BLaER1 treated with 17β-estradiol and CSF1 and Interleukin-3, amounts not matched to agents 10 nM and 100 nM (cell line): ENCODE data around the gene TSC22D4.

Experiments
- H3K27ac ChIP-seq, 11 experiments: shearing (Covaris generic); formaldehyde crosslinking; 2 replicates each; pipeline ENCODE4 v1.8.1; 2022
- H3K27me3 ChIP-seq, 11 experiments: shearing (Covaris generic); formaldehyde crosslinking; 2 replicates each; pipeline ENCODE4 v1.8.1; 2022
- H3K36me3 ChIP-seq, 11 experiments: shearing (Covaris generic); formaldehyde crosslinking; 2 replicates each; pipeline ENCODE4 v1.8.1; 2022
- H3K4me1 ChIP-seq, 10 experiments: shearing (Covaris generic); formaldehyde crosslinking; 2 replicates each; pipeline ENCODE4 v1.8.1; 2022
- H3K4me2 ChIP-seq, 11 experiments: shearing (Covaris generic); formaldehyde crosslinking; 2 replicates each; pipeline ENCODE4 v1.8.1; 2022
- H3K4me3 ChIP-seq, 10 experiments: shearing (Covaris generic); formaldehyde crosslinking; 2 replicates each; pipeline ENCODE4 v1.8.1; 2022
- H3K9ac ChIP-seq, 11 experiments: shearing (Covaris generic); formaldehyde crosslinking; 2 replicates each; pipeline ENCODE4 v1.8.1; 2022
- H3K9me3 ChIP-seq, 11 experiments: shearing (Covaris generic); formaldehyde crosslinking; replicated peaks in 1 of 11; 2 replicates each; pipeline ENCODE4 v1.8.1; 2022
- H4K20me1 ChIP-seq, 11 experiments: shearing (Covaris generic); formaldehyde crosslinking; 2 replicates each; pipeline ENCODE4 v1.8.1; 2022
- Cebpa-rat ChIP-seq, 11 experiments: shearing (Covaris generic); IDR thresholded peaks; 2 replicates each; pipeline ENCODE4 v1.8.1; 2022

TSC22D4 gene

DNA sequence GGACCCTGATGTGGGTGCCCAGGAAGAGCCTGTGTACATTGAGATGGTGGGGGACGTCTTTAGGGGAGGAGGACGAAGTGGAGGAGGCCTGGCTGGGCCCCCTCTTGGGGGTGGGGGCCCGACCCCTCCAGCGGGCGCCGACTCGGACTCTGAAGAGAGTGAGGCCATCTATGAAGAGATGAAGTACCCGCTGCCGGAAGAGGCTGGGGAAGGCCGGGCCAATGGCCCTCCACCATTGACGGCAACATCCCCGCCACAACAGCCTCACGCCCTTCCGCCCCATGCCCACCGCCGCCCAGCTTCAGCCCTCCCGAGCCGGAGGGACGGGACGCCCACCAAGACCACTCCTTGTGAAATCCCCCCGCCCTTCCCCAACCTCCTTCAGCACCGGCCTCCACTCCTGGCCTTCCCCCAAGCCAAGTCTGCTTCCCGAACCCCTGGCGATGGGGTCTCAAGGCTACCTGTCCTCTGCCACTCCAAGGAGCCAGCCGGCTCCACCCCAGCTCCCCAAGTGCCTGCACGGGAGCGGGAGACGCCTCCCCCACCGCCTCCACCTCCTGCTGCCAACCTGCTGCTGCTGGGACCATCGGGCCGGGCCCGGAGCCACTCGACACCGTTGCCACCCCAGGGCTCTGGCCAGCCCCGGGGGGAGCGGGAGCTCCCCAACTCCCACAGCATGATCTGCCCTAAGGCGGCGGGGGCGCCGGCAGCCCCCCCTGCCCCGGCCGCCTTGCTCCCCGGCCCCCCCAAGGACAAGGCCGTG is 9.5 kb upstream of the TSC22D4 start:
- peaks cover 0 to 19% (median 9%) of the 10 kb centered on the region in 11 experiments; a peak in 13 of 22 replicates for H3K27me3 ChIP-seq
- peaks cover 0 to 7% (median 0%) of the 10 kb centered on the region in 11 experiments; a peak in 1 of 22 replicates for H4K20me1 ChIP-seq
- H3K4me1 ChIP-seq = peaks cover 16 to 61% (median 48%) of the 10 kb centered on the region in 10 experiments; a peak in 19 of 20 replicates
- no peaks in the 10 kb centered on the region for H3K36me3 ChIP-seq
- 0 out of 22 replicates have a peak overlapping the region, but pooled peaks of 1 of the 11 experiments have one; percentile 18 for H3K4me2 ChIP-seq
- no peak overlapping the region for H3K4me3 ChIP-seq
- TF ChIP-seq Cebpa-rat (IDR thresholded peaks at IDR 0.05) = no peak
- no peak overlapping the region for H3K9ac ChIP-seq
- H3K27ac ChIP-seq = peak overlapping the region in 1 of 11 experiments; percentile 38; a peak in 1 of 22 replicates
- no peaks in the 10 kb centered on the region for H3K9me3 ChIP-seq

DNA sequence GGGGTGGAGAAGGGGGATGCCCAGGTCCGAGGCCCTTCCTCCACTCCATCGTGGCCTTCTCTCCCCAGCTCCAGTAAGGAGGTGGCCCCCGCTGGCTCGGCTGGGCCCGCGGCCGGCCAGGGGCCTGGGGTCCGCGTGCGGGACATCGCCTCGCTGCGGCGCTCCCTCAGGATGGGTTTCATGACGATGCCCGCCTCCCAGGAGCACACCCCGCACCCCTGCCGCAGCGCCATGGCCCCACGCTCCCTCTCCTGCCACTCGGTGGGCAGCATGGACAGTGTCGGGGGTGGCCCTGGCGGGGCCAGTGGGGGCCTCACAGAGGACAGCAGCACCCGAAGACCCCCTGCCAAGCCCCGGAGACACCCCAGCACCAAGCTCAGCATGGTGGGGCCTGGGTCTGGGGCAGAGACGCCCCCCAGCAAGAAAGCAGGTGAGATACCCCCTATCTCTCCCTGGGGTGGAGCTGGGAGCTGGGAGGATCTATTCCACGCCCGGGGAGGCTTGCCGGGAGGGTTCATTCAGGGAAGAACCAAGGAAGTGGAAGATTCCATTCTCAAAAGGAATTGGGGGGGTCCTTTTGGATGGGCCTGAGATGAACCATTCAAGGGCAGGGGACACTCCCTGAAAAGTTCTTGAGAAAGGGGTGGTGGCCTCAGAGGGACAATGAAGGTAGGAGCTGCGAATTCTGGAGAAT is 7.9 kb upstream of the TSC22D4 start:
- Histone ChIP-seq H3K4me1 (peaks cover 25 to 66% (median 51%) of the 10 kb centered on the region in 10 experiments), H4K20me1 (peaks cover 0 to 7% (median 0%) of the 10 kb centered on the region in 11 experiments; a peak in 1 of 22 replicates), H3K9ac (peak overlapping the region in 3 of 11 experiments; percentile 9 to 16 (median 16); a peak in 1 of 22 replicates), H3K27me3 (peaks cover 0 to 3% (median 0%) of the 10 kb centered on the region in 11 experiments; a peak in 2 of 22 replicates), H3K4me2 (peak overlapping the region; percentile 29 to 72 (median 48); a peak in 21 of 22 replicates), H3K4me3 (no peak overlapping the region), H3K36me3 (no peaks in the 10 kb centered on the region), H3K27ac (peak overlapping the region in 1 of 11 experiments; percentile 13; a peak in 1 of 22 replicates), H3K9me3 (no peaks in the 10 kb centered on the region)
- no peak for TF ChIP-seq Cebpa-rat (IDR thresholded peaks at IDR 0.05)

DNA sequence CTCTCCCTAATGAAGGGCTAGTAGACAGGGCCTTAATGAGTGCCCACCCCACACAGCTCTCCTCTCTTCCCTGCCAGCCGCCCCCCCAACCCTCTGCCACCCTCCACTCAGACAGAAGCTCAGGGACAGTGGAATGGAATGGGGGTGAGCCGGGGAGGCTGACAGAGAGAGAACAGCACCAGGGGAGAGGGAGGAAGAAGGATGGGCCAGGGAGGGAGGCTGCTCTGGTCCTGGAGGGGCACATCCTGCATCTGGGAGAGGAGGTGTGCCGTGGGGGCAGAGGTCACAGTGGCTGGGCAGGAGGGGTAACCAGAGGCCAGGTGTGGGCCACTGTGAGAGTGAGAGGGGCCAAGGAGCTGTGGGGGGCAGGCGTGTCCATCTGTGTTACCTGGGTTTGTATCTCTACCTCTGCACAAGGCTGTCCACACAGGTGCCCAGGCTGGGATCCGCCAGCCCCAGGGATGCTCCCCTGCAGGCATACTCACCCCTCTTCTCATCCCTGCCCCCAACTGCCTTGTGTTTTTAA is 7.2 kb upstream of the TSC22D4 start:
- no peaks in the 10 kb centered on the region; a peak in 1 of 22 replicates for H3K27me3 ChIP-seq
- H3K4me1 ChIP-seq = peaks cover 25 to 72% (median 56%) of the 10 kb centered on the region in 10 experiments
- H3K9ac ChIP-seq = 0 out of 22 replicates have a peak overlapping the region, but pooled peaks of 2 of the 11 experiments have one; percentile 9 to 13
- TF ChIP-seq Cebpa-rat (IDR thresholded peaks at IDR 0.05) = no peak
- H3K9me3 ChIP-seq = no peaks in the 10 kb centered on the region
- no peaks in the 10 kb centered on the region for H3K36me3 ChIP-seq
- H3K4me2 ChIP-seq = peak overlapping the region in 7 of 11 experiments; percentile 1 to 72 (median 53); a peak in 10 of 22 replicates
- H4K20me1 ChIP-seq = peaks cover 0 to 7% (median 0%) of the 10 kb centered on the region in 11 experiments; a peak in 1 of 22 replicates
- H3K27ac ChIP-seq = no peak overlapping the region
- H3K4me3 ChIP-seq = no peak overlapping the region

DNA sequence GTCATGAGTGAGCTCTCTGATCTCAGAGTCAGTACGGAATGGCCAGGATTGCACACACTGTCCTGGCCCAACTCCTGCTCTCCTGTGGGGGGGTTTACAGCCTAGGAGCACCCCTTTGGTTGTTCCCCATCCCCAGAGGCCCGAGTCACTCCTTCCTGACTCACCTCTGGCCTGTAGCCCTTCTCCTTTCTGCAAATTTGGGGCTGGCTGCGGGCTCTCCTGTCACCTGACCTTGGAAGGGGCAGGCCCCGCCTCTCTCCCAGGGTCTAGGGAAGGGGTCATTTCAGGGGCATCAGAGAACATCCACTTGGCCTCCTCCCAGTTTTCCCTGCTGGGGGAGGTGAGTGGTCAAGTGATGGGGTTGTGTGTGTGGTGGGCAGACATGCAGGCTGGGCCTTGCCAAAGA is 6.5 kb upstream of the TSC22D4 start:
- H3K27me3 ChIP-seq = no peaks in the 10 kb centered on the region
- H3K4me1 ChIP-seq = peaks cover 31 to 78% (median 62%) of the 10 kb centered on the region in 10 experiments
- peak overlapping the region in 6 of 11 experiments; percentile 0 to 34 (median 19); a peak in 8 of 22 replicates for H3K4me2 ChIP-seq
- H4K20me1 ChIP-seq = peaks cover 0 to 7% (median 0%) of the 10 kb centered on the region in 11 experiments; a peak in 1 of 22 replicates
- H3K9me3 ChIP-seq = no peaks in the 10 kb centered on the region
- no peak overlapping the region for H3K27ac ChIP-seq
- no peaks in the 10 kb centered on the region for H3K36me3 ChIP-seq
- H3K9ac ChIP-seq = no peak overlapping the region
- TF ChIP-seq Cebpa-rat (IDR thresholded peaks at IDR 0.05) = no peak
- no peak overlapping the region for H3K4me3 ChIP-seq

DNA sequence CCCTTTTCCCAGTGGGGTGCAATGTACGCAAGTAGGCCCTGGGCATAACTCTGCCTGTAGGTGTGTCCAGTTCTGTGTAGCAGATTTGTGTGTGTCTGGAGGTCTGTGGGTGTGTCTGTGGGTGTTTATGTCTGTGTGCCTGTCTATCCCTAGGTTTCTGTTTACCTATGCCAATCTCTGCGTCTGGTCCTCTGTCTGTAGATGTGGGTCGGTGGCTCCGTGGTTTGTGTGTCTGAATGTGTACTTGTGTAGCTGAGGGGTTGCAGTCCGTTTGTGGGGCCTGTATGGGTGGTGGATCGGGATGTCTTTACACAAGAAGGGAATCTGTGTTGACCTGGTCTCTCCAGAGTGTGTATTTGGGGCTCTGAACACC is 5.6 kb upstream of the TSC22D4 start:
- peak overlapping the region in 5 of 11 experiments; percentile 68 to 98 (median 94); a peak in 6 of 22 replicates for H3K4me2 ChIP-seq
- peaks cover 39 to 78% (median 64%) of the 10 kb centered on the region in 10 experiments for H3K4me1 ChIP-seq
- H3K9me3 ChIP-seq = no peaks in the 10 kb centered on the region
- no peaks in the 10 kb centered on the region for H3K36me3 ChIP-seq
- TF ChIP-seq Cebpa-rat (IDR thresholded peaks at IDR 0.05) = no peak
- no peak overlapping the region for H3K27ac ChIP-seq
- H3K4me3 ChIP-seq = no peak overlapping the region
- H3K9ac ChIP-seq = no peak overlapping the region; a peak in 1 of 22 replicates
- 0 out of 22 replicates have a peak, but pooled peaks cover 0 to 7% (median 0%) of the 10 kb centered on the region in 11 experiments for H4K20me1 ChIP-seq
- H3K27me3 ChIP-seq = no peaks in the 10 kb centered on the region

DNA sequence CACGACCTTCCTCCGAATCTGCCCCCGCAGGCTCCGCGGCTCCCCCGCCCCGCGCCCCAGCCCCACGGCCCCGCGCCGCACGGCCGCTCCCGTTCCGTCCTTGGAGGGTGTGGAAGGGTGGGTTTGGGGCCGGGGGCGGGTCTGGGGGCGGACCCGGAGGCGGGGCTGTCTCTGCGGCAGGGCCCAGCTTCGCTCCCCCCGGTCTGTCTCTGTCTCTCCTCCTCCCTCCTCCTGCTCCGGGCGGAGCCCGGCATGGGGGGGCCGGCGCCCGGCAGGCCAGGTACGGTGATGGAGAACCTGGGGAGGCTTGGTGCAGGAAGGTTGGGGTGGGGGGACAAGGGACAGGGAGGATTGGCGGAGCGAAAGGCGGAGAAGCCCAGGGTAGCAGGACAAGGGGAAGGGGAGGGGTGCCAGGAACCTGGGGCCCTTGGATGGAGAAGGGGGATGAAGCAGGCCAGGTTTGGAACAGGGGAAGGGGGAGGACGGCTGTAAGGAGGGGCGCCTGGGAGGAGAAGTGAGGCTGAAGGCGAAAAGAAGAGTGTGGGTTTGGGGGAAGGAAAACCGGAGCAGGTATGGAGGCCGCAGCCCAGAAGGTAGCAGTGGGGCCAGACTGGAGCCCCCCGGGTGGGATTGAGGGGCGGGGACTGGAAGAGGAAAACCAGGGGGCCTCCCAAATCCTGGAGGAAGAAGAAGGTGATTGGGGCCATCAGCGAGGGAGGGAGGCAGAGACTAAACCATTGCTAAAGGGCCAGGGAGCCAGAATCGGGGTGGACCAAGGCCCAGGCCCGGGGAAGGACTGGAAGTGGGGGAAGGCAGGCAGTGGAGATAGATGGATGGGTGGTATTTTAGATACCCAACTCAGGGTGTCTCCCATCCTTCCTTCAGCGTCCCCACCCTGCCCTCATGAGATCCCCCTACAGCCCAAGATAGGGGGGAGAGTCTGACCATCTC is 5.0 kb upstream of the TSC22D4 start, which contains the start of gene NYAP1:
NYAP1 (plus strand) TSS at position 206 of the 951 bp plus-strand sequence. CDS start 1,385 bp downstream, outside the sequence.
- Histone ChIP-seq H3K4me2 (peak within 1 kb of the TSS; percentile 87 to 100 (median 95)), H3K36me3 (no peaks in the 10 kb centered on the region), H3K4me1 (peaks cover 38 to 75% (median 61%) of the 10 kb centered on the region in 10 experiments), H3K27me3 (no peaks in the 10 kb centered on the region), H3K27ac (peak within 1 kb of the TSS in 3 of 11 experiments; percentile 41 to 57 (median 48); a peak in 4 of 22 replicates), H3K9ac (peak within 1 kb of the TSS; percentile 62 to 78 (median 75); a peak in 21 of 22 replicates), H4K20me1 (0 out of 22 replicates have a peak, but pooled peaks cover 0 to 7% (median 0%) of the 10 kb centered on the region in 11 experiments), H3K9me3 (no peaks in the 10 kb centered on the region), H3K4me3 (peak within 1 kb of the TSS; percentile 57 to 76 (median 67))
- no peak for TF ChIP-seq Cebpa-rat (IDR thresholded peaks at IDR 0.05)

DNA sequence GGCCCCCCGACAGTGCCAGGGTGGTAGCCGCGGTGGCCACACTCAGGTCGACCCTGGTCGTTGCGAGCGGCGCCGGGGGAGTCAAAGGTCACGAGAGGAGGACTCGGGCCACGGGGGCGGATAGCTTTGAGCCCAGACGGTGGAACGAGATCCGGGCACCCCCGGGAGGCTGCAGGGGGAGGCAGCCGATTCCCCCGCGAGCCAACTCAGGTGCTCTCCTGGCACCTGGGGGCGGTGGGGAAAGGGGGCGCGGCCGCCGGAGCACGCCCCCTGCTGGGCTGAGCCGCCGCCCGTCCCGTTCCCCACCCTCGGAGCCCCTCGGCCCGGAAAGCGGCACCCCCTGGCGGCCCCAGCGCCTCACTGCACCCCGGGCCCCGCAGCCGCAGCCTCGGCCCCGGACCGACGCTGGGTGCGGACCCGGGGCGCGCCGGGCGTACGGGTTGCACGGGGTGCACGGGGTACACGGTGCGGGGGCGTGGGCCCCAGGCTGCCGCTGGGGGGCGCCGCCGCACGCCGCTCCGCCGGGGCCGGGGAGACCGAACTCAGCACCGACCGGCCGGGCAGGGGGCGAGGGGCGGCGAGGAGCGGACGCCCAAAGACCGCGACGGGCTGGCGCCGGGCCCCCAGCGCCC is 4.2 kb upstream of the TSC22D4 start:
- H3K4me2 ChIP-seq = peak overlapping the region; percentile 87 to 100 (median 95)
- H3K27me3 ChIP-seq = no peaks in the 10 kb centered on the region
- peaks cover 0 to 7% (median 0%) of the 10 kb centered on the region in 11 experiments; a peak in 2 of 22 replicates for H4K20me1 ChIP-seq
- H3K4me3 ChIP-seq = peak overlapping the region; percentile 57 to 76 (median 67)
- H3K4me1 ChIP-seq = peaks cover 38 to 75% (median 60%) of the 10 kb centered on the region in 10 experiments
- H3K27ac ChIP-seq = peak overlapping the region in 3 of 11 experiments; percentile 41 to 57 (median 48); a peak in 4 of 22 replicates
- TF ChIP-seq Cebpa-rat (IDR thresholded peaks at IDR 0.05) = no peak
- H3K9me3 ChIP-seq = no peaks in the 10 kb centered on the region
- peak overlapping the region; percentile 62 to 78 (median 75); a peak in 21 of 22 replicates for H3K9ac ChIP-seq
- H3K36me3 ChIP-seq = no peaks in the 10 kb centered on the region
